ENCODE measurements around the gene WWP2. TPM values are rescaled to one million over a fixed set of nuclear protein-coding genes. Genes with fewer than 3 reads are reported as not detected.

WWP2 gene
- total RNA-seq, 1 experiment from 2014 or later = 40.2 TPM

- Mint-ChIP-seq H3K27me3 (ENCODE audit: low read depth) (no peaks in the 10 kb centered on the region), H3K9me3 (no peaks in the 10 kb centered on the region; a peak in 1 of 5 replicates), H3K36me3 (ENCODE audit: insufficient read depth in 1 of 3, low read depth in 3 of 3) (peaks cover 11 to 43% (median 26%) of the 10 kb centered on the region in 3 experiments; a peak in 6 of 7 replicates), H3K4me1 (peaks cover 14 to 17% of the 10 kb centered on the region in 2 experiments), H3K4me3 (no peak overlapping the region), H3K27ac (peak overlapping the region in 2 of 3 experiments; percentile 52 to 62; a peak in 2 of 7 replicates)
- H3K18ac ChIP-seq (ENCODE audit: insufficient read length, low read depth, low read length) = no peak overlapping the region
- H3K9ac ChIP-seq (ENCODE audit: extremely low read depth, insufficient read length, low read length) = no peak overlapping the region
- H3K27ac ChIP-seq (ENCODE audit: insufficient read length, low read depth, low read length) = no peak overlapping the region
- no peak overlapping the region for H3K4ac ChIP-seq (ENCODE audit: low read depth, low read length)
- H2BK120ac ChIP-seq (ENCODE audit: low read depth, low read length, poor library complexity, severe bottlenecking) = no peak overlapping the region
- H2BK5ac ChIP-seq (ENCODE audit: insufficient read length, low read length) = no peak overlapping the region
- no peaks in the 10 kb centered on the region for H3K23me2 ChIP-seq (ENCODE audit: insufficient read length, low read depth, low read length, poor library complexity, severe bottlenecking)
- no CpG with 5 or more reads among the region's 28 CpGs for WGBS (ENCODE audit: extremely low coverage, insufficient read length, low lambda C conversion rate)
- no peak overlapping the region for H4K91ac ChIP-seq (ENCODE audit: insufficient read length, low read depth, low read length)
- no peak overlapping the region for H2AFZ ChIP-seq (ENCODE audit: low read length)
- no peak overlapping the region for H3K14ac ChIP-seq (ENCODE audit: insufficient read depth, low read length)
- TF ChIP-seq, protein P1, sequence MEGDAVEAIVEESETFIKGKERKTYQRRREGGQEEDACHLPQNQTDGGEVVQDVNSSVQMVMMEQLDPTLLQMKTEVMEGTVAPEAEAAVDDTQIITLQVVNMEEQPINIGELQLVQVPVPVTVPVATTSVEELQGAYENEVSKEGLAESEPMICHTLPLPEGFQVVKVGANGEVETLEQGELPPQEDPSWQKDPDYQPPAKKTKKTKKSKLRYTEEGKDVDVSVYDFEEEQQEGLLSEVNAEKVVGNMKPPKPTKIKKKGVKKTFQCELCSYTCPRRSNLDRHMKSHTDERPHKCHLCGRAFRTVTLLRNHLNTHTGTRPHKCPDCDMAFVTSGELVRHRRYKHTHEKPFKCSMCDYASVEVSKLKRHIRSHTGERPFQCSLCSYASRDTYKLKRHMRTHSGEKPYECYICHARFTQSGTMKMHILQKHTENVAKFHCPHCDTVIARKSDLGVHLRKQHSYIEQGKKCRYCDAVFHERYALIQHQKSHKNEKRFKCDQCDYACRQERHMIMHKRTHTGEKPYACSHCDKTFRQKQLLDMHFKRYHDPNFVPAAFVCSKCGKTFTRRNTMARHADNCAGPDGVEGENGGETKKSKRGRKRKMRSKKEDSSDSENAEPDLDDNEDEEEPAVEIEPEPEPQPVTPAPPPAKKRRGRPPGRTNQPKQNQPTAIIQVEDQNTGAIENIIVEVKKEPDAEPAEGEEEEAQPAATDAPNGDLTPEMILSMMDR (conservative IDR thresholded peaks at IDR 0.05) = no peak
- no peak overlapping the region for H2BK12ac ChIP-seq (ENCODE audit: insufficient read length, low read depth, low read length)
- no peaks in the 10 kb centered on the region for H3K79me1 ChIP-seq (ENCODE audit: insufficient read depth, low read depth, low read length, poor library complexity, severe bottlenecking)
- H3K4me2 ChIP-seq (ENCODE audit: insufficient read depth, insufficient read length, low read length) = no peak overlapping the region
- no peaks in the 10 kb centered on the region for H4K20me1 ChIP-seq (ENCODE audit: control insufficient read depth, insufficient read depth, insufficient read length)
- DNase-seq = peak; percentile 58
- no peaks in the 10 kb centered on the region; the same call in 1 of the 2 replicates for H3K4me1 ChIP-seq (ENCODE audit: insufficient read depth, low read length)
- H3K27me3 ChIP-seq (ENCODE audit: insufficient read depth, low read length) = no peaks in the 10 kb centered on the region
- no peaks in the 10 kb centered on the region for H3K9me3 ChIP-seq (ENCODE audit: control insufficient read depth, low read depth, low read length)
- no peak overlapping the region for H3K23ac ChIP-seq (ENCODE audit: insufficient read length, low read depth, low read length)
- H4K5ac ChIP-seq (ENCODE audit: insufficient read length, low read depth, low read length) = no peak overlapping the region
- H4K8ac ChIP-seq (replicated peaks; ENCODE audit: insufficient read length, low read depth, low read length) = no peak overlapping the region
- no peaks in the 10 kb centered on the region for H3K79me2 ChIP-seq (ENCODE audit: insufficient read depth, low read length)
- no peak overlapping the region for H3T11ph ChIP-seq (ENCODE audit: low read length)
- no peak overlapping the region for H3K56ac ChIP-seq (ENCODE audit: insufficient read length, low read depth, low read length)
- no peak overlapping the region for H2AK5ac ChIP-seq (ENCODE audit: insufficient read length, low read length)
- no peak overlapping the region for H2BK20ac ChIP-seq (ENCODE audit: low read depth, low read length, poor library complexity, severe bottlenecking)
- H2BK15ac ChIP-seq (ENCODE audit: low read depth, low read length) = no peak overlapping the region
Observed at GRCh38 chr16:69938981-69939820, 177.1 kb downstream of the WWP2 start.

Data from H9 (cell line).